HG03342 (cell line): Measurements from ENCODE around the gene WBP1.
"Not testable (repeated sequence)": the region's sequence is repeated elsewhere in the genome, so short reads cannot be mapped to it uniquely, and the experiment has no call there.

Experiments
- ATAC-seq: cut with Tn5 transposase; IDR thresholded peaks from one replicate; pipeline ENCODE4 v1.9.1; 2021; ENCODE audit warnings: mild to moderate bottlenecking, moderate library complexity; ENCODE audit not compliant: unreplicated experiment

The WBP1 gene

GRCh38 chr2:74458132-74458937 lies at the start of gene WBP1:
Gene WBP1, plus strand, starts transcription at chr2:74458438. Its CDS starts 165 bp downstream, at chr2:74458603.
- ATAC-seq = peak; percentile 83

DNA sequence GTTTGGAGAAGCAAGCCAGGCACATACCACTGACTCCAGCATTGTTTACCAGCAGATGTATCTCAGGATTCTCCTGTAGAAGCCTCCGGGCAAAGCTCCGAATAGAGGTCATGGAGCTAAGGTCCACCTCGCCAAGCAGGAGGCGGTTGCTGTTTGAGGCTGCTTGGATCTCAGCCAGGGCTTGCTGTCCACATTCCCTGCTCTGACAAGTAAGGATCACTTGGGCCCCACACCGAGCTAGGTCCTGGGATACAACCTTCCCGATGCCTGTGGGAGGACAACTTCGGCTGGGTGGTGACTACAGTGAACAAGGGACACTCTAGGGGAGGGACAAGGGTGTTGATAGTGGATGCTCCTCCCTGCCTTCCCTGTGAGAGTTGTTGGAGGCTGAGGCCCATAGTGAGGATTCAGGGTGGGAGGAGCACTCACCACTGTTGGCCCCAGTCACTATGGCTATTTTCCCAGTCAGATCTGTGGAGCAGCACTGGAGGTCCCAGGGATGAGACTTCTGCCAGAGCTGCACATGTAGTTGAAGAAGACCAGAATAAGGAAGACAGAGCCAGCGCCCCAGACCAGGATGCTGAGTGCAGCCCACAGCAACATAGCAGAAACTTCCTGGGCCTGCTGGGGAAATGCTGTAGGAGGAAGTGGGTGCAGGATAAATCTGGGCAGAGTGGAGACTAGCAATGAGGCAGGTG lies 45.1 kb upstream of the WBP1 start:
- no peak for ATAC-seq

DNA sequence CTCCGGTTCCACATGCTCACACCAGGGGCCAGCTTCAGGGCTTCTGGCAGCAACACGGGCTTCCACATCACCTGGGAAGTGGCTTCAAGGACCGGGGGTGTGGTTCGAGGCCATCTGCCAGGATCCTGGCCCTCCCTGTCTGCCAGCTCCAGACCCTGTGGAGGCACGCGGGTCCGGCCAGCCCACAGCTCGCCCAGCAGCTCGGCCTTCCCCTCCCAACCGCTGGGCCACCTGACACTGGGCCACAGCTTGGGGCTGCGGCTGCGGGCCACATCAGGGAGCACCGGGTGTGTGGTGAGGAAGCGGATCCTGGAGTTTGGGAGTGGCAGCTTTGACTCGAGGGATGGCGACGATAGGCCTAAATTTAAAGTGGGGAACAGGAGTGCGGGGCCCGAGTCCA lies 43.8 kb upstream of the WBP1 start:
- ATAC-seq = no peak

- no peak for ATAC-seq
Observed at GRCh38 chr2:74414881-74415761, 43.1 kb upstream of the WBP1 start.

DNA sequence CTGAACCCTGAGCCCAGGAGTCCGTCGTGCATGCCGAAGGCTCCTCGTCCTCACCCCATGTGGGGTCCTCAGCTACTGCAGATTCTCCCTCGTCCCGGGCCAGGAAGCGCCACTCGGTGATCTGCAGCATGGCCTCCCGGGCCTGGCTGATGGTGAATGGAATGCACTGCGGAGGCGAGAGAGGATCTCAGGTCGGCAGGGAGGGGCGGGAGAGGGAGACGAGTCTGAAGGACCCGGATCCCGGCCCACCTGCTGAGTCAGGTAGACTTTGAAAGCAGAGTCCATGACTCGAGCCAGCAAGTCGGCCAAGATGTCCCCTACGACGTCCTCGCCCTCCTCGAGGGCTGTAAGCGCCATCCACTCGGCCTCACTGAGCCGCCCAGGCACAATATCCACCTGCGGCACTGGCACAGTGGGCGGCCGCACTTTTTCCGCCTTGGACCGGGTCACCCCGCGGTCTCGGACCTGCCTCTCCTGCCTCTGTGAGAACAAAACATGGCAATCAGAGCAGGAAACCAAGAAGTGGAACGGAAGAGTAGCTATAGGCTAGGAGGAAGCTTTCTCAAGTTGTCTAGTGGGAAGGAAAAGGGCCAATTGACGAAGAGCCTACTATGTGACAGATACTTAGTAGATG lies 42.4 kb upstream of the WBP1 start:
- no peak for ATAC-seq

GRCh38 chr2:74416778-74417177 lies 41.5 kb upstream of the WBP1 start:
- ATAC-seq = no peak

DNA sequence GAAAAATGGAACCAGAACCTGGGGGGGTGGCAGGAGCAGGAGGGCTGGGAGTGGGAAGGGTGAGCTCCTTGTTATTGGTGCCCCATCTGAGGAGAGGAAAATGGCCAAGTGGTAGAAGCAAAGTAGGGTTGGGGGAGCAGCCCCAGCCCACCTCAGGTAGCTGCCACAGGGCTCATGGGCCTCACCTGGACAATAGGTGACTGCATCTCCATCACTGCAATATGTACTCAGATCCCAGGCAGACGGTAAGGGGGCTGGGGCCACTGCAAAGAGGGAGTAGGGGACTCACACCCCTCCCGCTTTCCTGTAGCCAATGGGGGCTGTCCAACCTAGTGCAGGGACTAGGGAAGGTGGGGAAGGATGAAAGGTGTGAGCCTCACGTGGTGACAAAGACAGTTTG lies 41.0 kb upstream of the WBP1 start:
- ATAC-seq = no peak

- ATAC-seq = no peak
Observed at GRCh38 chr2:74417763-74418162, 40.5 kb upstream of the WBP1 start.

DNA sequence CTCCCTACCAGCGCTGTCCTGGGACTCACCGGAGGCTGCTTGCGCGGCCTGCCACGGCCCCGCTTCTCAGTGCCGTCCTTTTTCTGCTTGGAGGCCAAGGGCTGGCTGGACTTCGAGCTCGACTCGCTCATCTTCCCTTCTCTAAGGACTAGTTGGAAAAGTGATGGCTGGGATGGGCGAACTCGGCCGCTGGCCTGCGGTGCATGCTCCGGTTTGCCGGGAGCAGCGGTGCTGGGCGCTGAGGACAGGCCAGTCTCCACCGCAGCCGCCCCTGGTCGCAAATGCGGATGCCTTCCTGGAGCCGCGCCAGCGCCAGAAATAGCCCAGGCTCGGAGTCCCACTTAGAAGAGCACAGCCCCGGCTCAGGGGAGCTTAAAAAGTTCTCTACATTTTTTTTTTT lies 39.9 kb upstream of the WBP1 start:
- ATAC-seq = no peak

GRCh38 chr2:74419345-74419744 lies 38.9 kb upstream of the WBP1 start:
- ATAC-seq = no peak

- ATAC-seq = no peak
Observed at GRCh38 chr2:74420006-74420405, 38.2 kb upstream of the WBP1 start.

DNA sequence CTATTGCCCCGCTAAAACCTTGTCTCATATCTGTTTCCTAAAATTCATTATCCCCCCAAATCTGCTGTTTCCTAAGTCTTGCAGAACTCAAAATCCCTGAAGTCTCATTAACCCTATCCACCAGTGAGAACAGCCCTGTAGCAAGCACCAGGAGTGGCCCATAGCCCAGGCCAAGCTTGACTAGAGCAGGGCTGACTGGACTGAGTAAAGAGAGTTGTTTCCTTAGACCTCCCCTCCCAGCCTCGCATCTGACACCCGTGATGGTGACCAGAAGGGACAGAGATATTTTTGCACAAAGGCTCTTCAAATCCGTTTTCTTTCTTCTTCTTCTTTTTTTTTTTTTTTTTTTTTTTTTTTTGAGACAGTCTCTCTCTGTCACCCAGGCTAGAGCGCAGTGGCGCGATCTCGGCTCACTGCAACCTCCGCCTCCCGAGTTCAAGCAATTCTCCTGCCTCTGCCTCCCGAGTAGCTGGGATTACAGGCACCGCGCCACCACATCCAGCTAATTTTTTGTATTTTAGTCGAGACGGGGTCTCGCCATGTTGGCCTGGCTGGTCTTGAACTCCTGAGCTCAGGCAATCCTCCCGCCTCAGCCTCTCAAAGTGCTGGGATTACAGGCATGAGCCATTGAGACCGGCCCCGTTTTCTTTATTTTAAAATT lies 37.7 kb upstream of the WBP1 start:
- ATAC-seq = not testable (repeated sequence)

GRCh38 chr2:74421221-74421870 lies 36.9 kb upstream of the WBP1 start, which contains the start of the genes C2orf81 and WDR54:
Gene C2orf81, minus strand, starts transcription at chr2:74421619. Its CDS starts 59 bp downstream, at chr2:74421560.
Gene WDR54, plus strand, starts transcription at chr2:74421730. Its CDS starts 424 bp downstream, at chr2:74422154.
- ATAC-seq = peak; percentile 90

DNA sequence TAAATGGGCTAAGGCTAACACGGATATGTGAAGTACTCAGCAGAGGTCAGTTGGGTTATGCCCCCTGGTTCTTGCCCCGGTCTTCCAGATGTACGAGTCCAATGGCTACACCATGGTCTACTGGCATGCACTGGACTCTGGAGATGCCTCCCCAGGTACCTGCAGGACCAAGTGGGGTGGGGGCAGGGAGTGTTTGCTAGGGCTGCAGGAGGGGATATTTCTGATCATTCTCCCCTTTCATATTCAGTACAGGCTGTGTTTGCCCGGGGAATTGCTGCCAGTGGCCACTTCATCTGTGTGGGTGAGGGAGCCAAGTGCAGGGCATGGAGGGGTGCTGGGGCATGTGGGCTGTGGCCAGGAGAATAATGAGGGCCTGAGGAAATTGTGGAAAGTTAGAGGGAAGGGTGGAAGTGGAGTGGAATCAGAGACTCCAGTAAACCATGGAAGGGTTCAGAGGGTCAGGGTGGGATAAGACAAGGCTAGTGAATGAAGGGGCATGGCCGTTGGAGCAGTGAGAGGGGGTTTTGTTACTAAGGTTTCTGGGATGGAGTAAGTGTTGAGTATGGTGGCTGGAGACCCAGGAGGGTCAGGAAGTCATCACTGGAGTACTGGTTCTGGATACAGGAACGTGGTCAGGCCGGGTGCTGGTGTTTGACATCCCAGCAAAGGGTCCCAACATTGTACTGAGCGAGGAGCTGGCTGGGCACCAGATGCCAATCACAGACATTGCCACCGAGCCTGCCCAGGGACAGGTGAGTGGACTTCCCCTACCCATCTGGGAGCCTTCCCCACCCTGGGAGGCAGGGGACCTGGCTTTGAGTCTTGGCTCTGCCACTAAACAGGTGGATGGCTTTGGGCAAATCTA lies 34.8 kb upstream of the WBP1 start:
- ATAC-seq = no peak

GRCh38 chr2:74424139-74424992 lies 33.9 kb upstream of the WBP1 start:
- ATAC-seq = no peak

DNA sequence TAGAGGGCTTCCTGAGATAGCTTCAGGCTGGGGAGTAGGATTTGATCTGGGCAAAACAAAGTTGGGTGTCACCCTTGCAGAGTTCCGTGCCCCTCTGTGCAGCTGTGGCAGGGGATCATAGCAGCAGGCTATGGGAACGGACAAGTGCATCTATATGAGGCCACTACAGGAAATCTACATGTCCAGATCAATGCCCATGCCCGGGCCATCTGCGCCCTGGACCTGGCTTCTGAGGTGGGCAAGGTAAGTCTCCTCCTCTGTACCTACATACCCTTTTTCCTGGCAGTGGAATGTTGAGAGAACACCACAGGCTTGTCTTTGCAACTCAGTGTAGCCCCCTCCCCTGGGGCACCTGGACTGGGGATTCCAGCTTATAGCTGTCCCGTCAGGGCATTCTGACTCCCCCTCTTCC lies 33.2 kb upstream of the WBP1 start:
- no peak for ATAC-seq

GRCh38 chr2:74425523-74425922 lies 32.7 kb upstream of the WBP1 start:
- ATAC-seq = no peak
